Astrocyte (in vitro differentiated cells and primary cell): ENCODE data around the gene SLC44A1. TPM values are rescaled to one million over a fixed set of nuclear protein-coding genes. Genes with fewer than 3 reads are reported as not detected.

Source experiments
- DNase-seq: peaks from one replicate; pipeline ENCODE4 v3.0.0-alpha.2; 2010; ENCODE audit warnings: low read depth
- FAIRE-seq: peaks from 2 replicates; lab custom pipeline; 2011; peaks lifted over from hg19 to GRCh38; lab: Jason Lieb, UNC
- H2AFZ ChIP-seq: 2 replicates; pipeline ENCODE4 v1.6.0; 2012; ENCODE audit warnings: low read depth, low read length, inconsistent platforms
- H3K27ac ChIP-seq: 2 replicates; pipeline ENCODE4 v1.5.1; 2011; ENCODE audit warnings: low read depth, low read length, inconsistent platforms
- H3K27me3 ChIP-seq: 2 replicates; pipeline ENCODE4 v1.6.0; 2011; ENCODE audit warnings: low read length, inconsistent platforms; ENCODE audit not compliant: insufficient read depth
- H3K36me3 ChIP-seq: 2 replicates; pipeline ENCODE4 v1.5.1; 2011; ENCODE audit warnings: low read length, inconsistent platforms; ENCODE audit not compliant: insufficient read depth
- H3K4me1 ChIP-seq: 2 replicates; pipeline ENCODE4 v1.5.1; 2011; ENCODE audit warnings: low read length, inconsistent platforms; ENCODE audit not compliant: insufficient read depth
- H3K4me2 ChIP-seq: 2 replicates; pipeline ENCODE4 v1.6.0; 2012; ENCODE audit warnings: low read length, inconsistent platforms
- H3K4me3 ChIP-seq: 2 replicates; pipeline ENCODE4 v1.5.1; 2011; ENCODE audit warnings: low read depth, mild to moderate bottlenecking, low read length, inconsistent platforms; ENCODE audit not compliant: insufficient read depth
- H3K79me2 ChIP-seq: 2 replicates; pipeline ENCODE4 v1.6.0; 2012; ENCODE audit warnings: mild to moderate bottlenecking, low read length, inconsistent platforms; ENCODE audit not compliant: insufficient read depth
- H3K9ac ChIP-seq: 2 replicates; pipeline ENCODE4 v1.6.0; 2012; ENCODE audit warnings: mild to moderate bottlenecking, low read length, inconsistent platforms
- H3K9me3 ChIP-seq: 2 replicates; pipeline ENCODE4 v1.5.1; 2012; ENCODE audit warnings: low read depth, mild to moderate bottlenecking, low read length, inconsistent platforms; ENCODE audit not compliant: insufficient read depth
- H4K20me1 ChIP-seq: 2 replicates; pipeline ENCODE4 v1.6.0; 2012; ENCODE audit warnings: low read length, inconsistent platforms; ENCODE audit not compliant: insufficient read depth
- H3K27ac Mint-ChIP-seq: one replicate; pipeline ENCODE4 v1.8.0; 2021; ENCODE audit warnings: mild to moderate bottlenecking, mixed read lengths; ENCODE audit not compliant: unreplicated experiment
- H3K27me3 Mint-ChIP-seq: one replicate; pipeline ENCODE4 v1.8.0; 2021; ENCODE audit warnings: low read depth, mixed read lengths; ENCODE audit not compliant: unreplicated experiment
- H3K36me3 Mint-ChIP-seq: one replicate; pipeline ENCODE4 v1.8.0; 2021; ENCODE audit warnings: low read depth, mixed read lengths; ENCODE audit not compliant: unreplicated experiment
- H3K4me1 Mint-ChIP-seq: one replicate; pipeline ENCODE4 v1.8.0; 2021; ENCODE audit warnings: low read depth, mixed read lengths; ENCODE audit not compliant: unreplicated experiment
- H3K4me3 Mint-ChIP-seq: one replicate; pipeline ENCODE4 v1.8.0; 2021; ENCODE audit warnings: mild to moderate bottlenecking, moderate library complexity, mixed read lengths; ENCODE audit not compliant: unreplicated experiment
- H3K9me3 Mint-ChIP-seq: one replicate; pipeline ENCODE4 v1.8.0; 2021; ENCODE audit warnings: mild to moderate bottlenecking, mixed read lengths; ENCODE audit not compliant: unreplicated experiment
- EZH2 ChIP-seq: IDR thresholded peaks from 2 replicates; pipeline ENCODE4 v1.6.1; 2012; ENCODE audit warnings: mild to moderate bottlenecking, low read length, inconsistent platforms; ENCODE audit not compliant: insufficient read depth
- total RNA-seq: library from RNA; stranded (reverse); gene quantifications from 2 replicates; pipeline ENCODE4 v1.2.1, GENCODE V29; 2021
- TF ChIP-seq, protein P1 (sequence below): IDR thresholded peaks from 2 replicates; pipeline ENCODE4 v1.5.1; 2011; ENCODE audit warnings: low read depth, mild to moderate bottlenecking, inconsistent platforms, low read length, moderate library complexity; ENCODE audit not compliant: insufficient read depth

SLC44A1 gene
- total RNA-seq, 1 donor from 2014 or later, result 43.8 TPM

DNA sequence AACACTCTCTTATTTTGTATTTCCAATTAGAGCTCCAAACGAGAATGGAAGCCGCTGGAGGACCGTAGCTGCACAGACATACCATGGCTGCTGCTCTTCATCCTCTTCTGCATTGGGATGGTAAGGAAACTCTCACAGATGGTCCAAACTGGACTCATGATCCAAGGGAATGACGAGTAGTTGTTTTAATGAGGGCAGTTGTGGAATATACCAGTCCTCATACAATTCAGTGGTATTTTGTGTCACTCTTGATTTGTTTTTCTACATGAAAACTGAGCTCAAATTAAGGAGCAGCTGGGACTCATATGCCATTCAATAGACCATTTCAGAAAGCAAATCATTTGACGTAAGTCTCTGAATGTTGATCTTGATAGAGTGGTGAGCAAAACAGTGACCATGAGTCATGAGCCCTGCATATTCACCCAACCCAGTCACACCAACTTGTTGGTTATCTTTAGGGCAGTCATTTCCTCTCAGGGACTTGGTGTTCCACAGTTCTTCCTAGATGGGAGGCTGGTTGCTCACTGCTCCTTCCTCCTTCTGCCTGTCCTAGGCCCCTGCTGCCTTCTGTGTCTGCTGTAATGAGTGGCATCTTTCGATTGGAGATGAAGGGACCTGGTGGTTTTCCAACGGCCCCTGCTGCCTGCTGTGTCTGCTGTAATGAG, 54.9 kb downstream of the SLC44A1 start:
- H3K4me1 Mint-ChIP-seq, result peaks cover 56% of the 10 kb centered on the region
- no peaks in the 10 kb centered on the region for H3K9me3 Mint-ChIP-seq
- Histone ChIP-seq H3K4me1 (peaks cover 33% of the 10 kb centered on the region), H3K4me3 (no peak overlapping the region), H3K4me2 (peak overlapping the region; percentile 70), H3K79me2 (no peaks in the 10 kb centered on the region), H3K27ac (peak overlapping the region; percentile 88), H4K20me1 (no peaks in the 10 kb centered on the region), H3K9ac (peak overlapping the region; percentile 37), H3K36me3 (no peaks in the 10 kb centered on the region), H3K9me3 (no peaks in the 10 kb centered on the region), H2AFZ (peak overlapping the region; percentile 39), H3K27me3 (no peaks in the 10 kb centered on the region)
- FAIRE-seq (peak; percentile 93), DNase-seq (peak; percentile 98)
- no peaks in the 10 kb centered on the region for H3K27me3 Mint-ChIP-seq
- TF ChIP-seq EZH2, result no peak
- TF ChIP-seq, protein P1, sequence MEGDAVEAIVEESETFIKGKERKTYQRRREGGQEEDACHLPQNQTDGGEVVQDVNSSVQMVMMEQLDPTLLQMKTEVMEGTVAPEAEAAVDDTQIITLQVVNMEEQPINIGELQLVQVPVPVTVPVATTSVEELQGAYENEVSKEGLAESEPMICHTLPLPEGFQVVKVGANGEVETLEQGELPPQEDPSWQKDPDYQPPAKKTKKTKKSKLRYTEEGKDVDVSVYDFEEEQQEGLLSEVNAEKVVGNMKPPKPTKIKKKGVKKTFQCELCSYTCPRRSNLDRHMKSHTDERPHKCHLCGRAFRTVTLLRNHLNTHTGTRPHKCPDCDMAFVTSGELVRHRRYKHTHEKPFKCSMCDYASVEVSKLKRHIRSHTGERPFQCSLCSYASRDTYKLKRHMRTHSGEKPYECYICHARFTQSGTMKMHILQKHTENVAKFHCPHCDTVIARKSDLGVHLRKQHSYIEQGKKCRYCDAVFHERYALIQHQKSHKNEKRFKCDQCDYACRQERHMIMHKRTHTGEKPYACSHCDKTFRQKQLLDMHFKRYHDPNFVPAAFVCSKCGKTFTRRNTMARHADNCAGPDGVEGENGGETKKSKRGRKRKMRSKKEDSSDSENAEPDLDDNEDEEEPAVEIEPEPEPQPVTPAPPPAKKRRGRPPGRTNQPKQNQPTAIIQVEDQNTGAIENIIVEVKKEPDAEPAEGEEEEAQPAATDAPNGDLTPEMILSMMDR, result no peak
- peak overlapping the region; percentile 92 for H3K27ac Mint-ChIP-seq
- H3K4me3 Mint-ChIP-seq, result no peak overlapping the region
- H3K36me3 Mint-ChIP-seq, result peaks cover 10% of the 10 kb centered on the region

DNA sequence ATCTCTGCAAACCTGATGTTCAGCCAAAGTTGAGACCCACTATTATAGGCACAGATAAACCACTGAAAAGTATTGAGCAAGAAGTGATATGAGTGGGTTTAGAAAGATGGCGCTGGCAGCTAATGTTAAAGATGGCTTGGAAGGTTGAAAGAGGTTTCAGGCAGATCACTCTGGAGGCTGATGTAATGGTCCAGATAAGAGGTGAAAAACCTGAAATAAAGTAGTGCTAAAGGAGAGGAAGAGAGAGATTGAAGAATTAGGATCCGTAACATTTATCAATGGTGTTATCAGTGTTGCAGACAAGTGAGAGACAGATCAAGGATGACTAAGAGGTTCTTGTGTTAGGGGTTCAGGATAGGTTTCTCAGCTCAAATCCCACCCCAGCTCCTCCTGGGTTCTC, 58.3 kb downstream of the SLC44A1 start:
- peaks cover 16% of the 10 kb centered on the region for H3K4me1 ChIP-seq

More for the DNA sequence above, 58.3 kb downstream of the SLC44A1 start:
- Histone ChIP-seq H3K4me3 (no peak overlapping the region), H3K27me3 (no peaks in the 10 kb centered on the region), H3K79me2 (no peaks in the 10 kb centered on the region), H3K27ac (no peak overlapping the region), H3K9me3 (no peaks in the 10 kb centered on the region), H3K36me3 (no peaks in the 10 kb centered on the region), H2AFZ (no peak overlapping the region), H4K20me1 (no peaks in the 10 kb centered on the region), H3K4me2 (no peak overlapping the region), H3K9ac (no peak overlapping the region)
- Mint-ChIP-seq H3K27me3 (no peaks in the 10 kb centered on the region), H3K9me3 (no peaks in the 10 kb centered on the region), H3K4me3 (no peak overlapping the region), H3K36me3 (peaks cover 10% of the 10 kb centered on the region), H3K27ac (no peak overlapping the region), H3K4me1 (peaks cover 40% of the 10 kb centered on the region)
- FAIRE-seq (no peak), DNase-seq (no peak)
- TF ChIP-seq, protein P1, result no peak
- no peak for TF ChIP-seq EZH2
